ENCODE measurements around the gene UXT. TPM values are rescaled to one million over a fixed set of nuclear protein-coding genes. Genes with fewer than 3 reads are reported as not detected.
A peak's percentile ranks its signal among the peaks of the same experiment; 100 is the strongest.

The UXT gene
- total and polyA plus RNA-seq, 2 of the 4 experiments (the other 2 are of a cell fraction): 106 to 164 TPM

DNA sequence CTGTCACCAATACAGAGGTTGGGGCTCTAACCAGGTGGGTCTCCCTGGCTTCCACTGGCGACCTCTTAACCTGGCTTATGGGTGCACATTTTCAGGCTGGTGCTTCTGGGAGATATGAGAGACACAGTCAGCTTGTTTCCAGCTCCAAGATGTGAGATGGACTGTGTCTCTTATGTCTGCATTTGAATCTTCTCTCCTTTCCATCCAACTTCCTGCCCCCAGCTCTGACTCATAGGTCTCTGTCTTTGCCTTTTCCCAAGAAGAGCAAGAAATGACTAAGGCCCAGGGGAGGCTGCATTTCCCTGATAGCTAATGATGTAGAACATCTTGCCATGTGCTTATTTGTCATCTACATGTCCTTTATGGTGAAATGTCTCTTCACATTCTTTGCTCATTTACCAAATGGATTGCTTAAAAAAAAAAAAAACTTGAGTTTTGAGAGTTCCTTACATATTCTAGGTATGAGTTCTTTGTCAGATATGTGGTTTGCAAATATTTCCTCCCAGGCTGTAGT is 3.2 kb upstream of the UXT start:
- H4K8ac ChIP-seq (ENCODE audit: low read depth in 2 of 2, low read length in 2 of 2): peak overlapping the region; percentile 79 to 96
- H3K4ac ChIP-seq (ENCODE audit: low read depth, low read length): peak overlapping the region; percentile 91
- H3K9ac ChIP-seq (ENCODE audit: low read depth, low read length): no peak overlapping the region
- H2BK5ac ChIP-seq (ENCODE audit: low read depth, low read length, poor library complexity, severe bottlenecking): peak overlapping the region; percentile 88
- peak overlapping the region; percentile 97 for H2BK120ac ChIP-seq (ENCODE audit: low read depth, low read length)
- H3K27me3 ChIP-seq (ENCODE audit: control insufficient read depth, insufficient read depth, low read length): no peaks in the 10 kb centered on the region
- H3K79me1 ChIP-seq (ENCODE audit: low read depth in 1 of 2, low read length in 2 of 2): peaks cover 11 to 14% of the 10 kb centered on the region in 2 experiments
- WGBS, 2 experiments (ENCODE audit: extremely low coverage in 2 of 2, insufficient read length in 1 of 2): no CpG with 5 or more reads among the region's 1 CpG
- peak overlapping the region; percentile 19 for H3K4me2 ChIP-seq (ENCODE audit: low read depth, low read length)
- H2AK5ac ChIP-seq (ENCODE audit: low read depth, low read length): peak overlapping the region; percentile 80
- dilution Hi-C loops (cut with HindIII; ENCODE audit: low sequenced_read_pairs, unreplicated experiment): no loop called here
- H3K4me1 ChIP-seq (ENCODE audit: control insufficient read depth, insufficient read depth, low read length): peaks cover 4% of the 10 kb centered on the region; the same call in 1 of the 2 replicates
- H3K14ac ChIP-seq (replicated peaks; ENCODE audit: low read depth, low read length): peak overlapping the region; percentile 93
- intact Hi-C loops (cut with micrococcal nuclease): loop anchor here (1.0 kb wide), 1 partner anchor 174 kb away; the partner anchor contains the start of gene ZNF81
- peak overlapping the region; percentile 11; the same call in 1 of the 2 replicates for H4K5ac ChIP-seq (ENCODE audit: low read depth, low read length)
- DNase-seq (peak; percentile 93), ATAC-seq (ENCODE audit: low read depth) (peak; percentile 27)
- no peaks in the 10 kb centered on the region for H3K9me3 ChIP-seq (ENCODE audit: control insufficient read depth, insufficient read depth, low read length)
- peak overlapping the region; percentile 57 for H3K56ac ChIP-seq (ENCODE audit: extremely low read depth, insufficient read depth, low read length)
- peak overlapping the region; percentile 65 for H3K27ac ChIP-seq (ENCODE audit: insufficient read depth, low read length)
- CTCF ChIA-PET: no interaction called here
- H2AK9ac ChIP-seq (replicated peaks; ENCODE audit: low read depth, low read length, poor library complexity): no peak overlapping the region
- H4K20me1 ChIP-seq (ENCODE audit: insufficient read depth, low read length): no peaks in the 10 kb centered on the region
- H4K91ac ChIP-seq (ENCODE audit: insufficient read depth, low read depth, low read length): peak overlapping the region; percentile 95
- peak overlapping the region; percentile 88 for H2BK20ac ChIP-seq (ENCODE audit: low read depth, low read length)
- H3K18ac ChIP-seq (ENCODE audit: low read depth, low read length): peak overlapping the region; percentile 15
- H3K36me3 ChIP-seq (ENCODE audit: control insufficient read depth, insufficient read depth, low read length): 0 out of 2 replicates have a peak, but pooled peaks cover 3% of the 10 kb centered on the region
- BruUV-seq (replicated peaks): no TSS peak
- peak overlapping the region; percentile 96; the same call in 1 of the 3 replicates for H2BK15ac ChIP-seq (ENCODE audit: low read depth, low read length)
- in situ Hi-C loops (cut with MboI; ENCODE audit: low sequenced_read_pairs): no loop called here
- POLR2A ChIA-PET (ENCODE audit: unreplicated experiment): no interaction called here
- 0 out of 2 replicates have a peak, but pooled peaks cover 4% of the 10 kb centered on the region for H3K9me1 ChIP-seq (ENCODE audit: insufficient read depth, low read length)
- H3K23ac ChIP-seq (ENCODE audit: low read depth, low read length): peak overlapping the region; percentile 92
- peak overlapping the region; percentile 82 for H2AFZ ChIP-seq (replicated peaks; ENCODE audit: low read length, poor library complexity)
- H3K4me3 ChIP-seq (ENCODE audit: insufficient read depth, low read depth, low read length): no peak overlapping the region
- TF ChIP-seq CHD1 (IDR thresholded peaks at IDR 0.05; ENCODE audit: low read depth, low read length): no peak
- TF ChIP-seq, protein P1, sequence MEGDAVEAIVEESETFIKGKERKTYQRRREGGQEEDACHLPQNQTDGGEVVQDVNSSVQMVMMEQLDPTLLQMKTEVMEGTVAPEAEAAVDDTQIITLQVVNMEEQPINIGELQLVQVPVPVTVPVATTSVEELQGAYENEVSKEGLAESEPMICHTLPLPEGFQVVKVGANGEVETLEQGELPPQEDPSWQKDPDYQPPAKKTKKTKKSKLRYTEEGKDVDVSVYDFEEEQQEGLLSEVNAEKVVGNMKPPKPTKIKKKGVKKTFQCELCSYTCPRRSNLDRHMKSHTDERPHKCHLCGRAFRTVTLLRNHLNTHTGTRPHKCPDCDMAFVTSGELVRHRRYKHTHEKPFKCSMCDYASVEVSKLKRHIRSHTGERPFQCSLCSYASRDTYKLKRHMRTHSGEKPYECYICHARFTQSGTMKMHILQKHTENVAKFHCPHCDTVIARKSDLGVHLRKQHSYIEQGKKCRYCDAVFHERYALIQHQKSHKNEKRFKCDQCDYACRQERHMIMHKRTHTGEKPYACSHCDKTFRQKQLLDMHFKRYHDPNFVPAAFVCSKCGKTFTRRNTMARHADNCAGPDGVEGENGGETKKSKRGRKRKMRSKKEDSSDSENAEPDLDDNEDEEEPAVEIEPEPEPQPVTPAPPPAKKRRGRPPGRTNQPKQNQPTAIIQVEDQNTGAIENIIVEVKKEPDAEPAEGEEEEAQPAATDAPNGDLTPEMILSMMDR (conservative IDR thresholded peaks at IDR 0.05; ENCODE audit: low read depth, low read length): no peak
- no peak for TF ChIP-seq RCOR1 (IDR thresholded peaks at IDR 0.05; ENCODE audit: insufficient replicate concordance, low read length)
- 0 out of 2 replicates have a peak, but pooled peaks have one; percentile 37 for TF ChIP-seq MXI1 (IDR thresholded peaks at IDR 0.05; ENCODE audit: borderline replicate concordance, low read depth, low read length)
- no peak for TF ChIP-seq MAFK (IDR thresholded peaks at IDR 0.05; ENCODE audit: low read depth, low read length)
- no peak for TF ChIP-seq RFX5 (IDR thresholded peaks at IDR 0.05; ENCODE audit: low read depth, low read length)
- no peak for TF ChIP-seq BHLHE40 (IDR thresholded peaks at IDR 0.05; ENCODE audit: low read depth, low read length)
- TF ChIP-seq POLR2A (IDR thresholded peaks at IDR 0.05; ENCODE audit: low read depth, low read length): peak; percentile 31; the same call in 1 of the 2 replicates
- 0 out of 2 replicates have a peak, but pooled peaks have one; percentile 1 for TF ChIP-seq NFE2L2 (IDR thresholded peaks at IDR 0.05; ENCODE audit: low read depth, low read length)
- peak; percentile 81 for TF ChIP-seq CEBPB (IDR thresholded peaks at IDR 0.05; ENCODE audit: low read depth, low read length)
- peak; percentile 73 for TF ChIP-seq FOS (IDR thresholded peaks at IDR 0.05; ENCODE audit: low read depth, low read length)
- TF ChIP-seq, protein P2, sequence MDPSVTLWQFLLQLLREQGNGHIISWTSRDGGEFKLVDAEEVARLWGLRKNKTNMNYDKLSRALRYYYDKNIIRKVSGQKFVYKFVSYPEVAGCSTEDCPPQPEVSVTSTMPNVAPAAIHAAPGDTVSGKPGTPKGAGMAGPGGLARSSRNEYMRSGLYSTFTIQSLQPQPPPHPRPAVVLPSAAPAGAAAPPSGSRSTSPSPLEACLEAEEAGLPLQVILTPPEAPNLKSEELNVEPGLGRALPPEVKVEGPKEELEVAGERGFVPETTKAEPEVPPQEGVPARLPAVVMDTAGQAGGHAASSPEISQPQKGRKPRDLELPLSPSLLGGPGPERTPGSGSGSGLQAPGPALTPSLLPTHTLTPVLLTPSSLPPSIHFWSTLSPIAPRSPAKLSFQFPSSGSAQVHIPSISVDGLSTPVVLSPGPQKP (IDR thresholded peaks at IDR 0.05; ENCODE audit: borderline replicate concordance, low read depth, low read length): no peak
- no peak for TF ChIP-seq SMC3 (IDR thresholded peaks at IDR 0.05; ENCODE audit: low read depth, low read length)
- TF ChIP-seq, protein P3, sequence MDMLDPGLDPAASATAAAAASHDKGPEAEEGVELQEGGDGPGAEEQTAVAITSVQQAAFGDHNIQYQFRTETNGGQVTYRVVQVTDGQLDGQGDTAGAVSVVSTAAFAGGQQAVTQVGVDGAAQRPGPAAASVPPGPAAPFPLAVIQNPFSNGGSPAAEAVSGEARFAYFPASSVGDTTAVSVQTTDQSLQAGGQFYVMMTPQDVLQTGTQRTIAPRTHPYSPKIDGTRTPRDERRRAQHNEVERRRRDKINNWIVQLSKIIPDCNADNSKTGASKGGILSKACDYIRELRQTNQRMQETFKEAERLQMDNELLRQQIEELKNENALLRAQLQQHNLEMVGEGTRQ (IDR thresholded peaks at IDR 0.05; ENCODE audit: low read depth, low read length): no peak
- TF ChIP-seq RAD21 (IDR thresholded peaks at IDR 0.05; ENCODE audit: low read length): no peak

Data from IMR-90 (cell line).